ENCODE data around the gene FYB1.

- TF ChIP-seq POLR2AphosphoS5 (IDR thresholded peaks at IDR 0.05): no peak
- TF ChIP-seq, protein P1, sequence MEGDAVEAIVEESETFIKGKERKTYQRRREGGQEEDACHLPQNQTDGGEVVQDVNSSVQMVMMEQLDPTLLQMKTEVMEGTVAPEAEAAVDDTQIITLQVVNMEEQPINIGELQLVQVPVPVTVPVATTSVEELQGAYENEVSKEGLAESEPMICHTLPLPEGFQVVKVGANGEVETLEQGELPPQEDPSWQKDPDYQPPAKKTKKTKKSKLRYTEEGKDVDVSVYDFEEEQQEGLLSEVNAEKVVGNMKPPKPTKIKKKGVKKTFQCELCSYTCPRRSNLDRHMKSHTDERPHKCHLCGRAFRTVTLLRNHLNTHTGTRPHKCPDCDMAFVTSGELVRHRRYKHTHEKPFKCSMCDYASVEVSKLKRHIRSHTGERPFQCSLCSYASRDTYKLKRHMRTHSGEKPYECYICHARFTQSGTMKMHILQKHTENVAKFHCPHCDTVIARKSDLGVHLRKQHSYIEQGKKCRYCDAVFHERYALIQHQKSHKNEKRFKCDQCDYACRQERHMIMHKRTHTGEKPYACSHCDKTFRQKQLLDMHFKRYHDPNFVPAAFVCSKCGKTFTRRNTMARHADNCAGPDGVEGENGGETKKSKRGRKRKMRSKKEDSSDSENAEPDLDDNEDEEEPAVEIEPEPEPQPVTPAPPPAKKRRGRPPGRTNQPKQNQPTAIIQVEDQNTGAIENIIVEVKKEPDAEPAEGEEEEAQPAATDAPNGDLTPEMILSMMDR (IDR thresholded peaks at IDR 0.05): no peak
Observed at GRCh38 chr5:39202597-39203274, 16.6 kb downstream of the FYB1 start.

All from suprapubic skin (tissue), 3 donors.